ENCODE measurements around the gene DTNBP1.

- no peak for TF ChIP-seq POLR2A (IDR thresholded peaks at IDR 0.05)
- no peak for TF ChIP-seq CTCF (IDR thresholded peaks at IDR 0.05)
Observed at GRCh38 chr6:15705981-15706380, 43.2 kb upstream of the DTNBP1 start.

Data from esophagus squamous epithelium (tissue), 4 donors.